ENCODE results near the gene CTXND1.

CTXND1 gene

DNA sequence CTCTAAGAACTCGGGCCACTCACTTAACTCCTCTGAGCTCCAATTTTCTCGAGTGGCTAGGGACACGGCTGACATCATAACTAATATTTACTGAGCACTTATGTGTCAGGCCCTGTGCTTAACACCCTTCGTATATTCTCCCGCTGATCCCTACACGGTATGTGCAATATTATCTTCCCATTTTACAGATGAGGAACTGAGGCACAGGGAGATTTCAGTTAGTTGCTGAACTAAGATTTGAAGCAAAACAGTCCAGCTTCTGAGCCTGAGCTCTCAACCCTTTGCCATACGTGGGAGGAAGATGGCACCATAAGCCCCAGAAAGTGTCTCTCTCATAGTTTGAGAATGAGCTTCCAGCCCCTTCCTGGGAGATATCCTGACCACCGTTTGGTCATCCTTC, 79.6 kb downstream of the CTXND1 start:
- no peak overlapping the region for H3K4me3 ChIP-seq (ENCODE audit: low read depth, low read length)
- TF ChIP-seq, protein P1, sequence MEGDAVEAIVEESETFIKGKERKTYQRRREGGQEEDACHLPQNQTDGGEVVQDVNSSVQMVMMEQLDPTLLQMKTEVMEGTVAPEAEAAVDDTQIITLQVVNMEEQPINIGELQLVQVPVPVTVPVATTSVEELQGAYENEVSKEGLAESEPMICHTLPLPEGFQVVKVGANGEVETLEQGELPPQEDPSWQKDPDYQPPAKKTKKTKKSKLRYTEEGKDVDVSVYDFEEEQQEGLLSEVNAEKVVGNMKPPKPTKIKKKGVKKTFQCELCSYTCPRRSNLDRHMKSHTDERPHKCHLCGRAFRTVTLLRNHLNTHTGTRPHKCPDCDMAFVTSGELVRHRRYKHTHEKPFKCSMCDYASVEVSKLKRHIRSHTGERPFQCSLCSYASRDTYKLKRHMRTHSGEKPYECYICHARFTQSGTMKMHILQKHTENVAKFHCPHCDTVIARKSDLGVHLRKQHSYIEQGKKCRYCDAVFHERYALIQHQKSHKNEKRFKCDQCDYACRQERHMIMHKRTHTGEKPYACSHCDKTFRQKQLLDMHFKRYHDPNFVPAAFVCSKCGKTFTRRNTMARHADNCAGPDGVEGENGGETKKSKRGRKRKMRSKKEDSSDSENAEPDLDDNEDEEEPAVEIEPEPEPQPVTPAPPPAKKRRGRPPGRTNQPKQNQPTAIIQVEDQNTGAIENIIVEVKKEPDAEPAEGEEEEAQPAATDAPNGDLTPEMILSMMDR (conservative IDR thresholded peaks at IDR 0.05; ENCODE audit: low read depth, low read length): no peak
- DNase-seq (ENCODE audit: low read depth): no peak

DNA sequence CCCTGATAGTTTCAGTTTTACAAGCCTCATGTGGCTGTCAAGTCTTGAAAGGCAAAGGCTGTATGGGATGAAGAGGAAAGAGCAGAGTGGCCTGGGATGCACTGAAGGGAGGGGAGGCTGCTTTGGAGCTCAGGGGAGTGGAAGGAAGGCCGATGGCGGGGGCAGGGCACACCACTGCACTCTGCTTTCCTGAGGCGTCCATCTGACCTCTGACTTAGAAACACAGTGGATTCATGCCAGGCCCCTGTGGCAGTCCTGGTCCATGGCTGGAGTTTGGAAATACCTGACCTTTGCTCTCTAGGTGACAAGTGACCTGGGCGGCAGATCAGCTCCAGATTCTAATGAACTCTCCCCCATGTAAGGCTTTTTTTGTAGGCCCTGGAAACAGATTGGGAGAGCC, 80.2 kb downstream of the CTXND1 start:
- no peak for DNase-seq (ENCODE audit: low read depth)
- TF ChIP-seq, protein P1 (conservative IDR thresholded peaks at IDR 0.05; ENCODE audit: low read depth, low read length): no peak
- H3K4me3 ChIP-seq (ENCODE audit: low read depth, low read length): no peak overlapping the region

DNA sequence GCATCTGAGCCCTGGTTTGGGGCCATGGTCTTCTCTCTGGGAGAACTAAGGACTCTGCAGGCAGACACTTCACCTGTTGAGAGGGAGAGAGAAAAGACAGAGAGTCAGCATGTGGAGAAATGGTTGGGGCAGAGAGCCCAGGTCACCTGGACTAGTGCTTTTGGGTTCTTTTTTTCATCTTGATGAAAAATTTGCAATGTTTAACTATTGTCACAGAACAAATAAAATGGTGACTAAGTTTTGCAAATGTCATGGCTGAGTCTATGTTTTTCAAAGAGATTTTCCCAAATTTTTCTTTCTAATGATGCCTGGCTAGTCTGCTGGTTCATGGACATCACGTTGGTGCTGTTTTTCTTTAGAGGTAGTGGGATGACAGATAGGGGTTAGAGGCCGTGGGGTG, 81.4 kb downstream of the CTXND1 start:
- TF ChIP-seq, protein P1 (conservative IDR thresholded peaks at IDR 0.05; ENCODE audit: low read depth, low read length): no peak
- no peak overlapping the region for H3K4me3 ChIP-seq (ENCODE audit: low read depth, low read length)
- DNase-seq (ENCODE audit: low read depth): no peak

DNA sequence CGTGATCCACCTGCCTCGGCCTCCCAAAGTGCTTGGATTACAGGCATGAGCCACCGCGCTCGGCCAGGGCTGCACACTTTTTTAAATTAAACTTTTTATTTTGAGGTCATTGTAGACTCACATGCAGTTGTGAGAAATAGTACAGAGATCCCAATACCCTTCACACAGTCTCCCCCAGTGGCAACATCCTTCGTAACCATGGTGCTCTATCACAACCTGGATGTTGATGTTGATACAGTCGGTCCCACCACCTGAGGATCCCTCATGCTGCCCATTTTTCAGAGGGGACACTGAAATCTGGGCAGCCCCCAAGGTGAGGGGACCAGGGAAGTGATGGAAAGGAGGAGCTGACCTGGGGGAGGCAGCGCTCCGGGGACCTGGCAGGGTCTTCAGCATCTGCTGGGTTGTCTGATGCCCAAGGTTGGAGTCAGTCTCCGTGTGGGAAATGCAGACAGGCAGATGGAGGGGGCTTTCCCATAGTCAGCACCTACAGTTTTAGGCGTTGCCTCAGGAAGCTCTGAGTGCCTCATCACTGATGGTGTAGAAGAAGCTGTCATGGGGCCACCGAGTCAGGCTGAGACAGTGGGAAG, 82.2 kb downstream of the CTXND1 start:
- DNase-seq (ENCODE audit: low read depth): no peak
- TF ChIP-seq, protein P1 (conservative IDR thresholded peaks at IDR 0.05; ENCODE audit: low read depth, low read length): no peak
- H3K4me3 ChIP-seq (ENCODE audit: low read depth, low read length): no peak overlapping the region

DNA sequence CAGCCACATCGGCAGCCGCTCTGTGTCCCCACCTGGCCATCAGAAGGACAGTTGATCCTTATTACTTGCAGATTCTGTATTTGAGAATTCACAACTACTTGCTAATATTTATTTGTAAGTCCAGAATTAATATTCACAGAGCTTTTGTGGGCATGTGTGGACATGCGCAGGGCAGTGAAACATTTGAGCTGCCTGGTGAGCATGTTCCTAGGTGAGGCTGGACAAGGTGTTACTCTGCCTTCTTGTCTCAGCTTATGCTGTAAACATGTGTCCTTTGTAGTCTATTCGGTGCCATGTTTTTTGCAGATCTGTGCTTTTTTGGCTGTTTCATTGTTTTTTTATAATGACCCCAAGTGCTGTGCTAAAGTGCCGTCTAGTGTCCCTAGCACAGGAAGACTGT, 83.6 kb downstream of the CTXND1 start:
- H3K4me3 ChIP-seq (ENCODE audit: low read depth, low read length): no peak overlapping the region
- no peak for DNase-seq (ENCODE audit: low read depth)
- TF ChIP-seq, protein P1 (conservative IDR thresholded peaks at IDR 0.05; ENCODE audit: low read depth, low read length): no peak

DNA sequence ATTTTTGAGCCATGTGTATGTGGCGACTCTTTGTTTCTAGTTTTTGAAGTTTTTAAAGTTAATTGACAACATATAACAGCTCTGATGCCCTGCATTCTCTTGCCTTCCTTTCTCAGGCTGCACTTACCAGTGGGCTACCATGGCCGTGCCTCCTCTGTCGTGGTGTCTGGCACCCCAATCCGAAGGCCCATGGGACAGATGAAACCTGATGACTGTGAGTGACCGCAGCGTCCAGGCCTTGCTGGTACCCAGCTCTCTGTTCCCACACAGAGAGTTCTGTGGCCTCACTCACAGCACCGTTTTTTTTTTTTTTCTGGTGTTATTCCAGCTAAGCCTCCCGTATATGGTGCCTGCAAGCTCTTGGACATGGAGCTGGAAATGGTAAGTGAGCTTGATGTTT, 84.1 kb downstream of the CTXND1 start:
- no peak for DNase-seq (ENCODE audit: low read depth)
- no peak overlapping the region for H3K4me3 ChIP-seq (ENCODE audit: low read depth, low read length)
- TF ChIP-seq, protein P1 (conservative IDR thresholded peaks at IDR 0.05; ENCODE audit: low read depth, low read length): no peak

DNA sequence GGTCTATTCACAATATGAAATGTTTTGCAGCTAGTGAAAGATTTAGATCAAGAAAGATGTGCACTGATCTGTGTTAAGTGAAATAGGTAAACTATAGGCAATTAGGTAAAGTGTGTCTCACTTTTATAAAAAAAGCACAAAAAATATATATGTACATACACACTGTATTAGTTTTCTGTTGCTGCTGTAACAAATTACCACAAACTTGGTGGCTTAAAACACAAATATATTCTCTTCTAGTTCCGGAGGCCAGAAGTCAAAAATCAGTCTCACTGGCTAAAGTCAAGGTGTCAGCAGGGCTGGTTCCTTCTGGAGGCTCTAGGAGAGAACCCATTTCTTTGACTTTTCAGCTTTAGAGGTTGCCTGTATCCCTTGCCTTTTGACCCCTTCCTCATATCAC, 88.1 kb downstream of the CTXND1 start:
- no peak for DNase-seq (ENCODE audit: low read depth)
- TF ChIP-seq, protein P1 (conservative IDR thresholded peaks at IDR 0.05; ENCODE audit: low read depth, low read length): no peak
- no peak overlapping the region for H3K4me3 ChIP-seq (ENCODE audit: low read depth, low read length)

Measured in choroid plexus epithelial cell (primary cell).